Astrocyte (in vitro differentiated cells and primary cell): ENCODE measurements around the gene CNOT6L. TPM values are rescaled to one million over a fixed set of nuclear protein-coding genes. Genes with fewer than 3 reads are reported as not detected.

ENCODE experiments used
- DNase-seq: peaks from one replicate; pipeline ENCODE4 v3.0.0-alpha.2; 2010; ENCODE audit warnings: low read depth
- FAIRE-seq: peaks from 2 replicates; lab custom pipeline; 2011; peaks lifted over from hg19 to GRCh38; lab: Jason Lieb, UNC
- H2AFZ ChIP-seq: 2 replicates; pipeline ENCODE4 v1.6.0; 2012; ENCODE audit warnings: low read depth, low read length, inconsistent platforms
- H3K27ac ChIP-seq: 2 replicates; pipeline ENCODE4 v1.5.1; 2011; ENCODE audit warnings: low read depth, low read length, inconsistent platforms
- H3K27me3 ChIP-seq: 2 replicates; pipeline ENCODE4 v1.6.0; 2011; ENCODE audit warnings: low read length, inconsistent platforms; ENCODE audit not compliant: insufficient read depth
- H3K36me3 ChIP-seq: 2 replicates; pipeline ENCODE4 v1.5.1; 2011; ENCODE audit warnings: low read length, inconsistent platforms; ENCODE audit not compliant: insufficient read depth
- H3K4me1 ChIP-seq: 2 replicates; pipeline ENCODE4 v1.5.1; 2011; ENCODE audit warnings: low read length, inconsistent platforms; ENCODE audit not compliant: insufficient read depth
- H3K4me2 ChIP-seq: 2 replicates; pipeline ENCODE4 v1.6.0; 2012; ENCODE audit warnings: low read length, inconsistent platforms
- H3K4me3 ChIP-seq: 2 replicates; pipeline ENCODE4 v1.5.1; 2011; ENCODE audit warnings: low read depth, mild to moderate bottlenecking, low read length, inconsistent platforms; ENCODE audit not compliant: insufficient read depth
- H3K79me2 ChIP-seq: 2 replicates; pipeline ENCODE4 v1.6.0; 2012; ENCODE audit warnings: mild to moderate bottlenecking, low read length, inconsistent platforms; ENCODE audit not compliant: insufficient read depth
- H3K9ac ChIP-seq: 2 replicates; pipeline ENCODE4 v1.6.0; 2012; ENCODE audit warnings: mild to moderate bottlenecking, low read length, inconsistent platforms
- H3K9me3 ChIP-seq: 2 replicates; pipeline ENCODE4 v1.5.1; 2012; ENCODE audit warnings: low read depth, mild to moderate bottlenecking, low read length, inconsistent platforms; ENCODE audit not compliant: insufficient read depth
- H4K20me1 ChIP-seq: 2 replicates; pipeline ENCODE4 v1.6.0; 2012; ENCODE audit warnings: low read length, inconsistent platforms; ENCODE audit not compliant: insufficient read depth
- H3K27ac Mint-ChIP-seq: one replicate; pipeline ENCODE4 v1.8.0; 2021; ENCODE audit warnings: mild to moderate bottlenecking, mixed read lengths; ENCODE audit not compliant: unreplicated experiment
- H3K27me3 Mint-ChIP-seq: one replicate; pipeline ENCODE4 v1.8.0; 2021; ENCODE audit warnings: low read depth, mixed read lengths; ENCODE audit not compliant: unreplicated experiment
- H3K36me3 Mint-ChIP-seq: one replicate; pipeline ENCODE4 v1.8.0; 2021; ENCODE audit warnings: low read depth, mixed read lengths; ENCODE audit not compliant: unreplicated experiment
- H3K4me1 Mint-ChIP-seq: one replicate; pipeline ENCODE4 v1.8.0; 2021; ENCODE audit warnings: low read depth, mixed read lengths; ENCODE audit not compliant: unreplicated experiment
- H3K4me3 Mint-ChIP-seq: one replicate; pipeline ENCODE4 v1.8.0; 2021; ENCODE audit warnings: mild to moderate bottlenecking, moderate library complexity, mixed read lengths; ENCODE audit not compliant: unreplicated experiment
- H3K9me3 Mint-ChIP-seq: one replicate; pipeline ENCODE4 v1.8.0; 2021; ENCODE audit warnings: mild to moderate bottlenecking, mixed read lengths; ENCODE audit not compliant: unreplicated experiment
- CTCF ChIP-seq: IDR thresholded peaks from 2 replicates; pipeline ENCODE4 v1.5.1; 2011; ENCODE audit warnings: low read depth, mild to moderate bottlenecking, inconsistent platforms, low read length, moderate library complexity; ENCODE audit not compliant: insufficient read depth
- EZH2 ChIP-seq: IDR thresholded peaks from 2 replicates; pipeline ENCODE4 v1.6.1; 2012; ENCODE audit warnings: mild to moderate bottlenecking, low read length, inconsistent platforms; ENCODE audit not compliant: insufficient read depth
- total RNA-seq: library from RNA; stranded (reverse); gene quantifications from 2 replicates; pipeline ENCODE4 v1.2.1, GENCODE V29; 2021

CNOT6L gene
- total RNA-seq, 1 donor from 2014 or later: 34.0 TPM

GRCh38 chr4:77790146-77790545, 29.0 kb downstream of the CNOT6L start:
- no peak overlapping the region for H3K27ac ChIP-seq
- Mint-ChIP-seq H3K4me1 (peaks cover 9% of the 10 kb centered on the region), H3K36me3 (no peaks in the 10 kb centered on the region), H3K27me3 (no peaks in the 10 kb centered on the region), H3K9me3 (no peaks in the 10 kb centered on the region), H3K27ac (no peak overlapping the region), H3K4me3 (no peak overlapping the region)
- no peaks in the 10 kb centered on the region for H3K36me3 ChIP-seq
- DNase-seq (no peak), FAIRE-seq (no peak)
- no peaks in the 10 kb centered on the region for H3K9me3 ChIP-seq
- H3K9ac ChIP-seq: no peak overlapping the region
- no peak overlapping the region for H2AFZ ChIP-seq
- H3K4me2 ChIP-seq: no peak overlapping the region
- H3K4me1 ChIP-seq: no peaks in the 10 kb centered on the region
- H4K20me1 ChIP-seq: peaks cover 18% of the 10 kb centered on the region
- H3K79me2 ChIP-seq: peaks cover 34% of the 10 kb centered on the region
- H3K27me3 ChIP-seq: no peaks in the 10 kb centered on the region
- no peak for TF ChIP-seq CTCF
- no peak for TF ChIP-seq EZH2
- H3K4me3 ChIP-seq: no peak overlapping the region

GRCh38 chr4:77788990-77789389, 30.2 kb downstream of the CNOT6L start:
- Histone ChIP-seq H3K79me2 (peaks cover 28% of the 10 kb centered on the region), H3K9ac (no peak overlapping the region), H4K20me1 (peaks cover 14% of the 10 kb centered on the region), H3K36me3 (no peaks in the 10 kb centered on the region), H3K4me1 (no peaks in the 10 kb centered on the region), H3K4me2 (no peak overlapping the region), H3K9me3 (no peaks in the 10 kb centered on the region), H3K27me3 (no peaks in the 10 kb centered on the region), H3K27ac (no peak overlapping the region), H3K4me3 (no peak overlapping the region), H2AFZ (no peak overlapping the region)
- H3K36me3 Mint-ChIP-seq: no peaks in the 10 kb centered on the region
- no peak for TF ChIP-seq EZH2
- TF ChIP-seq CTCF: no peak
- H3K27ac Mint-ChIP-seq: no peak overlapping the region
- no peaks in the 10 kb centered on the region for H3K9me3 Mint-ChIP-seq
- H3K4me1 Mint-ChIP-seq: peaks cover 9% of the 10 kb centered on the region
- no peak overlapping the region for H3K4me3 Mint-ChIP-seq
- no peak for FAIRE-seq
- H3K27me3 Mint-ChIP-seq: no peaks in the 10 kb centered on the region
- no peak for DNase-seq

- Histone ChIP-seq H3K4me3 (no peak overlapping the region), H3K9me3 (no peaks in the 10 kb centered on the region), H3K4me2 (no peak overlapping the region), H3K27ac (no peak overlapping the region), H3K79me2 (peaks cover 23% of the 10 kb centered on the region), H3K4me1 (no peaks in the 10 kb centered on the region), H2AFZ (no peak overlapping the region), H3K36me3 (no peaks in the 10 kb centered on the region), H3K9ac (no peak overlapping the region), H4K20me1 (peaks cover 13% of the 10 kb centered on the region), H3K27me3 (no peaks in the 10 kb centered on the region)
- FAIRE-seq (no peak), DNase-seq (no peak)
- Mint-ChIP-seq H3K9me3 (no peaks in the 10 kb centered on the region), H3K4me3 (no peak overlapping the region), H3K4me1 (peaks cover 2% of the 10 kb centered on the region), H3K36me3 (no peaks in the 10 kb centered on the region), H3K27me3 (no peaks in the 10 kb centered on the region), H3K27ac (no peak overlapping the region)
- no peak for TF ChIP-seq CTCF
- TF ChIP-seq EZH2: no peak
These were observed 31.2 kb downstream of the CNOT6L start for GRCh38 chr4:77787969-77788368.
